KOPT-K1 (cell line): ENCODE data around the gene ADGRB3.

Experiments
- H3K27ac ChIP-seq: fragments of 200-600 bp; sonication (generic); 2 replicates; pipeline ENCODE4 v1.5.1; 2016; ENCODE audit warnings: antibody characterized with exemption, mild to moderate bottlenecking, low read depth, low read length; ENCODE audit not compliant: poor library complexity, severe bottlenecking
- H3K36me3 ChIP-seq: fragments of 200-600 bp; sonication (generic); 2 replicates; pipeline ENCODE4 v1.5.1; 2017; ENCODE audit warnings: antibody characterized with exemption, mild to moderate bottlenecking, low read length, moderate library complexity; ENCODE audit not compliant: insufficient read depth
- H3K9me3 ChIP-seq: fragments of 200-600 bp; sonication (generic); 2 replicates; pipeline ENCODE4 v1.5.1; 2017; ENCODE audit warnings: antibody characterized with exemption, low read length, mild to moderate bottlenecking; ENCODE audit not compliant: insufficient read depth, poor library complexity, severe bottlenecking

The ADGRB3 gene

GRCh38 chr6:68638230-68638900 is 3.3 kb downstream of the ADGRB3 start:
- no peaks in the 10 kb centered on the region for H3K36me3 ChIP-seq
- no peak overlapping the region for H3K27ac ChIP-seq
- H3K9me3 ChIP-seq: no peaks in the 10 kb centered on the region

- H3K36me3 ChIP-seq: no peaks in the 10 kb centered on the region
- no peaks in the 10 kb centered on the region for H3K9me3 ChIP-seq
- H3K27ac ChIP-seq: no peak overlapping the region
Observed at GRCh38 chr6:68639211-68639610, 4.1 kb downstream of the ADGRB3 start.

- Histone ChIP-seq H3K27ac (no peak overlapping the region), H3K36me3 (no peaks in the 10 kb centered on the region), H3K9me3 (no peaks in the 10 kb centered on the region)
Observed at GRCh38 chr6:68639826-68640490, 4.9 kb downstream of the ADGRB3 start.

- Histone ChIP-seq H3K9me3 (no peaks in the 10 kb centered on the region), H3K27ac (no peak overlapping the region), H3K36me3 (no peaks in the 10 kb centered on the region)
Observed at GRCh38 chr6:68640491-68640835, 5.4 kb downstream of the ADGRB3 start.

- Histone ChIP-seq H3K9me3 (no peaks in the 10 kb centered on the region), H3K27ac (no peak overlapping the region), H3K36me3 (no peaks in the 10 kb centered on the region)
Observed at GRCh38 chr6:68641172-68641571, 6.1 kb downstream of the ADGRB3 start.

GRCh38 chr6:68642081-68642480 is 7.0 kb downstream of the ADGRB3 start:
- Histone ChIP-seq H3K27ac (no peak overlapping the region), H3K9me3 (no peaks in the 10 kb centered on the region), H3K36me3 (no peaks in the 10 kb centered on the region)

- Histone ChIP-seq H3K27ac (no peak overlapping the region), H3K36me3 (no peaks in the 10 kb centered on the region), H3K9me3 (no peaks in the 10 kb centered on the region)
Observed at GRCh38 chr6:68642977-68643376, 7.9 kb downstream of the ADGRB3 start.

GRCh38 chr6:68649669-68650068 is 14.6 kb downstream of the ADGRB3 start:
- Histone ChIP-seq H3K27ac (no peak overlapping the region), H3K9me3 (no peaks in the 10 kb centered on the region), H3K36me3 (no peaks in the 10 kb centered on the region)

GRCh38 chr6:68650142-68650541 is 15.1 kb downstream of the ADGRB3 start:
- Histone ChIP-seq H3K9me3 (no peaks in the 10 kb centered on the region), H3K36me3 (no peaks in the 10 kb centered on the region), H3K27ac (no peak overlapping the region)

- H3K9me3 ChIP-seq: no peaks in the 10 kb centered on the region
- H3K36me3 ChIP-seq: no peaks in the 10 kb centered on the region
- H3K27ac ChIP-seq: no peak overlapping the region
Observed at GRCh38 chr6:68651011-68651985, 16.2 kb downstream of the ADGRB3 start.

GRCh38 chr6:68652117-68652536 is 17.0 kb downstream of the ADGRB3 start:
- Histone ChIP-seq H3K27ac (no peak overlapping the region), H3K36me3 (no peaks in the 10 kb centered on the region), H3K9me3 (no peaks in the 10 kb centered on the region)

- no peaks in the 10 kb centered on the region for H3K9me3 ChIP-seq
- H3K36me3 ChIP-seq: no peaks in the 10 kb centered on the region
- no peak overlapping the region for H3K27ac ChIP-seq
Observed at GRCh38 chr6:68653074-68653705, 18.1 kb downstream of the ADGRB3 start.

- Histone ChIP-seq H3K27ac (no peak overlapping the region), H3K36me3 (no peaks in the 10 kb centered on the region), H3K9me3 (no peaks in the 10 kb centered on the region)
Observed at GRCh38 chr6:68653706-68654089, 18.6 kb downstream of the ADGRB3 start.

- no peak overlapping the region for H3K27ac ChIP-seq
- no peaks in the 10 kb centered on the region for H3K36me3 ChIP-seq
- no peaks in the 10 kb centered on the region for H3K9me3 ChIP-seq
Observed at GRCh38 chr6:68654134-68654533, 19.1 kb downstream of the ADGRB3 start.

GRCh38 chr6:68655028-68655427 is 19.9 kb downstream of the ADGRB3 start:
- no peaks in the 10 kb centered on the region for H3K9me3 ChIP-seq
- no peaks in the 10 kb centered on the region for H3K36me3 ChIP-seq
- H3K27ac ChIP-seq: no peak overlapping the region
